Fibroblast of skin of scalp (primary cell): Measurements from ENCODE around the gene SLC7A4.

ENCODE experiments used
- DNase-seq: peaks from one replicate; pipeline ENCODE4 v3.0.0-alpha.2; 2013

SLC7A4 gene

DNA sequence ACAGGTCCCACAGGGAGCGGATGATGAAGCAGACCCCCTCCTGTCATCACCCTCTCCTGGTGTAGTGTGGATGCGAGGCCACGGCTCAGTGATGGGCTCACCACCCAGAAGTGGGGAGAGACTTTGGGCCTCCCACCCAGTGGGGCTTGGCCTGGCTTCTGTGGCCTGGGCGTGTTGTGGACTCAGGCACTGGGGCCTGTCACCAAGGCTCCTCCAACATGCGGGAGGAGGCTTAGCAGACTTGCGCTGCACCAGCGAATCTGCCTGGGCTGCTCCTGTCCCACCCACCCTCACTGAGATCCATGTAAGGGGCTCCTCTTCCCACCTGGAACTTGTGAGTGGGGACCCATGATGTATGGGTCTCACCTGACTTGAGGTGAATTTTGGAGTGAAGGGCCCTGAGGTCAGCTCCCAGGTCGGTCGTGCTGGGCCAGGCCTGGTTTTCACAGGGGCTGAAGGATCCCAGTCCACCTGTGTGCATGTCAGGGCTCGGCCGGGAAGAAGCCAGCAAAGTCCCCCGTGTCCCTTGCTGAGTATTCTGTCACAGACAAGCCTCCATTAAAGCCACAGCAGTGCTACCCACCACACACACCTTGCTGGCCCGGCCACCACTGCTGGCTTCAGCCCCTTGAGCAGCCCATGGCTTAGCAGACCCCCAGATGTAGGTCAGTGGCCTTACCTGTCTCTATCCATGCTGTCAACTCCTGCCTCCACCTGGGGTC, 34.7 kb downstream of the SLC7A4 start:
- DNase-seq: no peak

- DNase-seq: no peak
Measured at GRCh38 chr22:20996598-20997535, 35.5 kb downstream of the SLC7A4 start.

- DNase-seq: no peak
Measured at GRCh38 chr22:20996031-20996410, 36.3 kb downstream of the SLC7A4 start.

- DNase-seq: no peak
Measured at GRCh38 chr22:20995329-20996030, 36.9 kb downstream of the SLC7A4 start.

- DNase-seq: no peak
Measured at GRCh38 chr22:20994902-20995241, 37.5 kb downstream of the SLC7A4 start.

DNA sequence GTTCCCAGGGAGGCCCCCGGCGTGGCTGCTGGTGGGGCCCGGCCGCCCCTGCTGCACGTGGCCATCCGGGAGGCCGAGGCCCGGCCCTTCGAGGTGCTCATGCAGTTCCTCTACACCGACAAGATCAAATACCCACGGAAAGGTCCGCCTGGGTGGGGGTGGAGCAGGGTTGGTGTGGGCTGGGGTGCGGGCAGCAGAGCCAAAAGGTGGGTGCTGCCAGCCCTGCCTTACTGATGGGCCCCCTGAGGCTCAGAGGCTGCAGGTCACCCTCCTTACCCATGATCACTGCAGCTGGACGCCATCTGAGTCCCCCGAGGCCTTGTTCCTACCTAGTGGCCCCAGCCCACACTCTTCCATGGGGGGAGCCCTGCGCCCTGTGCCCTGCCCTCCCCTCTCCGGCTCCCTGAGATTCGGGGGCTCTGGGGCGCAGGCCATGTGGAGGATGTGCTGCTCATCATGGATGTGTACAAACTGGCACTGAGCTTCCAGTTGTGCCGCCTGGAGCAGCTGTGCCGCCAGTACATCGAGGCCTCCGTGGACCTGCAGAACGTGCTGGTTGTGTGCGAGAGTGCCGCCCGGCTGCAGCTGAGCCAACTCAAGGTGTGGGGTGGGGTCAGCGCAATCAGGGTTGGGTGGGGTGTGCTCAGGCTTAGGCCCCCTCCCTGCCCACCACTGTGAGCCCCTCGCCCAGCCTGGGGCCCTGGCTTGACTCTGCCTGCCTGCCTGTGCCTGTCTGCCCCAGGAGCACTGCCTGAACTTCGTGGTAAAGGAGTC, 38.0 kb downstream of the SLC7A4 start:
- no peak for DNase-seq

DNA sequence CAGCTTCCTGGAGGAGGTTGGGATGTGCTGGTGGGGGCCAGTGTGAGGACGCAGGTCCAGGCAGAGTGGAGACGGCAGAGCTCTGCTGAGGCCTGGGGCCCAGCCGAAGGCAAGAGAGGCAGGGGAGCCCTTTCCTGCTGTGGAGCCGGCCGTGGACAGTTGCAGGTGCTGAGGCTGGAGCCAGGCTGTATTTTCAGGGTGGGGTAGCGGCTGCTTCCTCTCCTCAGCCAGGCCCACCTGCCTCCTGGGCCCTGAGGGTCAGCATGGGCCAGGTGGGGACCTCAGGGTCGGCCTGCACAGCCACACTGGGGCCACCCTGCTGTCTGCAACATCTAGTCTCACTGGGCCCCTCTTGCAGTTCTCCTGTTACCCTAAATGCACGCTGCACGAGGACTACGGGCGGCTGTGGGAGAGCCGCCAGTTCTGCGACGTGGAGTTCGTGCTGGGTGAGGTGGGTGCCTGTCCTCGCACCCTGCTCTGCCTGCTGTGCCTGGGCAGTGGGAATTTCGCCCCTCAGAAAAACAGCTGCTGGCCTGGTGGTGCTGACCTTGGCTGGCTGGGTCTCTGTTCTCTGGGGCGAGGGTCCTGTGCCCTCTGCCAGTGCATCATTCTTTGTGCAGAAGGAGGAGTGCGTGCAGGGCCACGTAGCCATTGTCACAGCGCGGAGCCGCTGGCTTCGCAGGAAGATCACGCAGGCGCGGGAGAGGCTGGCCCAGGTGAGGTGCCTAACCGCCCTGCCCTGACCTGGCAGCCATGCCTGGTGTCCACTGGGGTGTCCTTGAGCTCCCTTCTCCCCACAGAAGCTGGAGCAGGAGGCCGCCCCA, 38.8 kb downstream of the SLC7A4 start:
- DNase-seq: no peak

DNA sequence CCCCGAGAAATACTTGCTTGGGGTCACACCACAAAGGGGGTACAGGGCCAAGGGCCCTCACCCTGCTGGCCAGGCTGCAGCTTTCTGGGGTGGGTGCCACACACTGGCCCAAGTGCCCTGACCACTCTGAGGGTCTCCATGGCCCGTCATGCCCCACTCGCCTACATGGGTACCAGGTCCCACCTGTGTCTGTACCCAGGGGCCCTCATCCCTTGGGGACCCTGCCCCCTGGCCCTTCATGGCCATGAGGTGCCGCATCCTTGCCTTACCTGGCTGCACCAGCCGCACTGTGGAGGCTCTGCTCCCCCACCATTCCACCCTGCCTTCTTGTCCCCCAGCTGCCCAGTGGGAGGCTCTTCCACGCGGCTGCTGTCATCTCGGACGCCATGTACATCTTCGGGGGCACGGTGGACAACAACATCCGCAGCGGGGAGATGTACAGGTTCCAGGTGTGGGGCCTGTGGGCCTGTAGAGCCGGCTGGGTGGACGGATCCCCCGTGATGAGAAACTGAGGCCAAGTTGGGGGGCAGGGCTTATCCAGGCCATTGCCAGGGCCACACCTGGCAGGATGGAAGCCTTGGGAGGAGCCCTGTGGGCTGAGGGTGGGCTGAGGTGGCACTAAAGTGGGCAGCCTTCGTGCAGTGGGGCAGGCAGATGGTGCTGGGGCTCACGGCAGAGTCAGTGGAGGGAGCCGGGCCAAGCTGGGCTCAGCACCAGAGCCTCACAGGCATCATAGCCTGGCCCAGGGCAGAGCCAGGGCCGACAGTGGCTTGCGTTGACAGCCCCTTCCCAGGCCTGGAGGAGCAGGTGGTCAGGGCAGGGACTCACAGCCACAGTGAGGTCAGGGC, 39.7 kb downstream of the SLC7A4 start:
- DNase-seq: no peak

- no peak for DNase-seq
Measured at GRCh38 chr22:20992056-20992442, 40.3 kb downstream of the SLC7A4 start.

DNA sequence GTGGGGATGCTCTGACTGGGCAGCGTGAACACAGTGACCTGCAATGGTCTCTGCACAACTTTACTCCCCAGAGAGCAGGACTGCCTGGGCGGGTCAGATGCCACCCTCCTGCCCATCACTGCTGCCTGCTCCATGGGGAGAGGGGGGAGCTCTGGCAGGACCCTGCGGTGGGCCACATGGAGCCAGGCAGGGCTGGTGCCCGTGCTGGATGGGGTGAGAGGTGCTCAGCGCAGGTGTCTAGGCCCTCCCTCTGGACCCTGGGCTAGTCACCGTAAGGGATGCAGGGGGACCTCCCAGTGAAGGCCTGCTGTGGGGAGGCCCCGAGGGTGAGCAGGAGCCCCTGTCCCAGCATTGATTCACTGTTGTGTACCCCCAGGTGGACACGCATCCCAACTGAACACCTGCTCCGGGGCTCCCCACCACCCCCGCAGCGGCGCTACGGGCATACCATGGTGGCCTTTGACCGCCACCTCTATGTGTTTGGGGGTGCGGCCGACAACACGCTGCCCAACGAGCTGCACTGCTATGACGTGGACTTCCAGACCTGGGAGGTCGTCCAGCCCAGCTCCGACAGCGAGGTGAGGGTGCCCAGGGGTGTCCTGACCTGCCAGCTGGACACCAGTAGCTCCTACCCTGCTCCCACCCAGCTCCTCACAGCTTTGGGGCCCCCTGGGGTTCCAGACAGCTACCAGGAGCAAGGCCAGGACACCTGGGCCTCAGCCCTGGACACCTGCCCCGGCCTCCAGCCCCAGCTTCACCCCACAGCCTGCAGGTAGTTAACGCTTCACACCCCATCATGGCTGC, 40.9 kb downstream of the SLC7A4 start:
- DNase-seq: no peak

GRCh38 chr22:20990184-20991180, 41.9 kb downstream of the SLC7A4 start:
- no peak for DNase-seq

GRCh38 chr22:20989323-20990138, 42.8 kb downstream of the SLC7A4 start:
- no peak for DNase-seq

DNA sequence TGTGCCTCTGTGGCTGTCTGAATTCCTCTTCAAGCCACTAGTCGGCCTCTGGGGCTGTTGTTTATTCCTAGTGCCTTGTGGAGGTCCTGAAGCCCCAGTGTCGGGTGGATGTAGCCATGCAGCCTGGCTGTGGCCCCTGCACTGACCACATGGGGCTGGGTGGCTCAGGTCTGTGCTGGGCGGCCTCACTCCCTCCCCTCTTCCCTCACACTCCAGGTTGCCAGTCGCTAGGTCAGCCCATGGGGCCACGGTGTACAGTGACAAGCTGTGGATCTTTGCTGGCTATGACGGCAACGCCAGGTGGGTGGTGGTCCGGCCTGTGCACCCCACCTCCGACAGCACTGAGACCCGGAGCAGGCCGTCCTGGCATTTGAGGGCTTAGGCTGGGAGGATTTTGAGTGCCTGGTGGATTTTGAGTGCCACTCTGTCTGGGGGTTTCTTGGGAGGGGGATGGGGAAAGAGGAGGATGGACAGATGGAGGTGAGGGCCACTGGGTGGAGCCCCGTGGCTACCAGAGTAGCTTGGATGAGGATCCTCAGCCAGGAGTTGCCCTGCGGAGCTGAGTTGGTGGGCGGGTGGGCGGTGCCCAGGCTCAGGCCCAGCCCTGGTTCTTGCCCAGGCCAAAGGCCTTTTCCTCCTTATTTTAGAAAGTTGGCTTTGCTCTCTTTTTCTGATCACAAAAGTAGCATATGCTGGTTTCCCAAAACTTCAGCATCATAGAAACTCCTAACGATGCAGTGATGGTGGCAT, 43.6 kb downstream of the SLC7A4 start:
- DNase-seq: no peak

GRCh38 chr22:20987375-20987774, 45.0 kb downstream of the SLC7A4 start:
- DNase-seq: no peak

GRCh38 chr22:20986365-20986764, 46.0 kb downstream of the SLC7A4 start:
- DNase-seq: no peak

- no peak for DNase-seq
Measured at GRCh38 chr22:20985720-20986119, 46.6 kb downstream of the SLC7A4 start.
